HG03135 (cell line): ENCODE data around the gene METTL3.

Experiments used
- ATAC-seq: cut with Tn5 transposase; IDR thresholded peaks from one replicate; pipeline ENCODE4 v1.9.1; 2021; ENCODE audit warnings: mild to moderate bottlenecking, moderate library complexity; ENCODE audit not compliant: unreplicated experiment

Gene METTL3

GRCh38 chr14:21527318-21527679 is 16.2 kb upstream of the METTL3 start:
- ATAC-seq = no peak

GRCh38 chr14:21526672-21527317 is 15.7 kb upstream of the METTL3 start:
- no peak for ATAC-seq

DNA sequence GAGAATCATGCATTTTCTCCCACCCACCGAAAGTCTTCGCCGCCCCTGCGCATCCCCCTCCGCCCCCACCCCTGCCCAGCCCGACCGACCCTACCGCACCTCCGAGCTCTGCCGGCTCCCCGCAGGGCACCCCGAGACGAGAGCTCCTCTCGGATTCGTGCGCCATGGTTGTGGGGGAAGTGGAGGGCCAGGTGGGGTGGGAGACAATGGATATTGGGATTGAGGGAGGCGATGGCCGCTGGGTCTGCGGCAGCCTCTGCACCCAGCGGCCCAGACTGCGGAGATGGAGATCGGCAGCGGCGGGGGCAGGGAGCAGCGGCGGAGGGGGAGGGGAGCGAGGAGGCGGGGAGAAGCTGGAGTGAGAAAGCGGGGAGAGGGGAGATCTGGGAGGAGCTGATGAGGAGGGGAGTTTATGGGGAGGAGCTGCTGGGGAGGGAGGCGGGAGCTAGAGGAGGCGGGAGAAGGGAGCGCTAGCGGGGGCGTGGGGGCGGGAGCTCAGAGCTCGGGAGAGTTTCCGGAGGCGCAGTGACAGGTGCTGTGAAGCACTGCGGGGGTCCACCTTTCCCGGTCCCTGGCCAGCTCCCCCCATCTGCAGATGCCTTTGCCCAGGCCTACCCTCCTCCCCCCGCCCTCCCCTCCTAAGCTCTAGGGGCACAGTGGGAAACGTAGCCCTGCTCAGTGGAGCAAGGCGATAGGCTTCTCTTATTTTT is 15.0 kb upstream of the METTL3 start, which contains the start of gene SALL2:
TSS of gene SALL2 (minus strand) at position 385 of the 710 bp plus-strand sequence. CDS start at position 166, 219 bp downstream.
- no peak for ATAC-seq

GRCh38 chr14:21525571-21525961 is 14.4 kb upstream of the METTL3 start:
- no peak for ATAC-seq

DNA sequence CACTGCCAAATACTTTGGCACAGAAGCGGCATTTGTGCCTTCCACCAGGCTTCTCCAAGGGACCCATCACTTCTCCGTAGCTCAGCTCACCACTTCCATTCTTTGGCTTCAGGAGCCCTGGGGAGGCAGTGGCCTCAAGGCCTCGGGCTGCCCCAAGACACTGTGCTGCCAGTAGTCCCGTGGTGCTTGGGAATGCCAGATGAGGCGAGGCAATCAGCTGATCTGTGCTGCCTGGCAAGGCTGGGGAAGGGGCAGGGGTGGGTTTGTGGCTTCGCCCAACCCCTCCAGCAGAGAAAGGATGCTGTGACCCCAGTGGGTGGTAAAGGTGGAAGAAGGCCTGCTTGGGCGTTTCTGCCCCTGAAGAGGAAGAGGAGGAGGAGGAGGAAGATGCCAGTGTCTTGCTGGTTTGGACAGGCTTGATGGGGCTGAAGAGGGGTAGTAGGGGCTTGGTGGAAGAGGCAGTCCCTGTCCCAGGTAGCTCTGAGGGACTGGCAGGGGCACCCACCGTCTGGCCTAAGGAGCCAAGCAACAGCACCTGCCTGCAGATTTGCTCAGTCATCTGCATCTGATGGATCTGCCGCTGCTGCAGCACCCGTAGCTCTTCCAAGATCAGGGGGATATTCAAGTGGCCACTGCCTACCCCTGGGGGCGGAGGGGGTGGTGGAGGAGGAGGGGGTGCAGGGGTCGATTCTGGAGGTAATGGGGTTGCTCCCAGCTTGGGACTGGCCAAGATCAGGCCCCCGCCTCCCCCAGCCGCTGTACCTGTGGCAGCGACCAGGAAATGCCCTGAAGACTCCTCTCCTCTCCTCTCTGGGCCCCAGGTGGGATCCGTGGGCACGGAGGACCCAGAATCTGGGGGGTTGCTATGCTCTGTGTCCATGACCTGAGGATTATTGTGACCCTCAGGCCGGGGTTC is 13.7 kb upstream of the METTL3 start:
- no peak for ATAC-seq

DNA sequence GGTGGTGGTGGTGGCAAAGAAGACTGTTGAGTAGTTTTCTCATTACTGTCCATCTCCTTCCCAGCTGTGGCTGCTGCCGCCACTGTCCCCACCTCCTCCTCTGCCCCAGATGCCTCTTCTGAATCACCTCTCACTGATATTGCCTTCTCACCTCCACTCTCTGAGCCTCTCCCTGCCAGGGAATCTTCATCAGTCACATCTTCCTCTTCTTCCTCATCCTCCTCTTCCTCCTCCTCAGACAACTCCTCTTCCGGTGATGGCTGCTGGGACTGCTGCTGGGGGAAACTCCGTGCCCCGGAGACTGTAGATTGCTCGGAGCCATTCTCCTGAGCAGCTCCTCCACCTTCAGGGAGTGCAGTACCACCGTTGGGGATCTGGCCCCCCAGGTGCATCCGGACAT is 12.1 kb upstream of the METTL3 start:
- ATAC-seq = no peak

- no peak for ATAC-seq
Measured at GRCh38 chr14:21521501-21521900, 10.4 kb upstream of the METTL3 start.

- ATAC-seq = no peak
Measured at GRCh38 chr14:21520767-21521166, 9.6 kb upstream of the METTL3 start.

DNA sequence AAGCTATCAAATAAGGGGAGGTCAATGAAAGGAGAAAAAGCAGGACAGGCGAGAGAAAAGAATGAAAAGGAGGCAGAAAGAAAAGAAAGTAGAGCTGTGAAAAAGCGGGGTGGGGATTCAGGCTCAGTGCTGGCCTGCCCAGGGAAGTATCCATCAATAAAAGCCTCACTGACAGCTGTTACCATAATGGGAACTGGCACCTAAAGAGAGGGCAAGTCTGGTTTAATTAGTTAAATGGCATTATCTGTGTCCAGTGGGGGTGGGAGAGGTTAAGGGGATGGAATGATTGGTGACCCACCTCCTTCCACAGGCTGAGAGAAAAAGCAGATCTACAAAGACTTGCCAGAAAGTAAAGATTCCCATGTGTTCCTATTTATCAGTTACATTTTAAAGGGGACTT is 7.6 kb upstream of the METTL3 start:
- ATAC-seq = no peak

- no peak for ATAC-seq
Measured at GRCh38 chr14:21514341-21514740, 3.2 kb upstream of the METTL3 start.

DNA sequence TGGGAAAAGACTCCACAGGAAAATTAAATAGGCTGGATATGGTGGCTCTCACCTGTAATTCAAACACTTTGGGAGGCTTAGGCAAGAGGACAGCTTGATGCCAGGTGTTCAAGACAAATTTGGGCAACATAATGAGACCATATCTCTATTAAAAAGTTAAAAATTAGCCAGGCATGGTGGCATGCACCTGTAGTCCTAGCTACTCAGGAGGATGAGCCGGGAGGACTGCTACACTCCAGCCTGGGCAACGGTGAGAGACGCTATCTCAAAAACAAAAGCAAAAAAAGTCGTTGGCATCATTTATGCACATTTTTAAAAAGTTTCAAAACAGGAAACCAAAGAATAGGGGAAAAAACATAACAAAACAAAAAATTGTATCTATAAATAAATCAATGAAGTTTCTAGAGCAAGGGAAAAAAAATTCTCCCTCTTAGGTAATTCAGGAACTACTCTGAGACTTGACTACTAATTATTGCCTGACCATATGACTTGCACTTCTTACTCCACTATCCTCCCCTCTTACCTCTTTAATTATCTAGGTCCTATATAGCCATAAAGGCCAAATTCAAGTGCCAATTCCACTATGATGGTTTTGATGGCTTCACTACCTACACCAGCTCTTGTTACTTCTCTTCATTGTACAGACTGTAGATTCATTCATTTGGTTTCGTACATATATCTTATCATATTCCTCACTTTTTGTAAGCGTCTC is 1.6 kb downstream of the METTL3 start:
- ATAC-seq = no peak

- ATAC-seq = no peak
Measured at GRCh38 chr14:21506557-21506956, 4.6 kb downstream of the METTL3 start.

DNA sequence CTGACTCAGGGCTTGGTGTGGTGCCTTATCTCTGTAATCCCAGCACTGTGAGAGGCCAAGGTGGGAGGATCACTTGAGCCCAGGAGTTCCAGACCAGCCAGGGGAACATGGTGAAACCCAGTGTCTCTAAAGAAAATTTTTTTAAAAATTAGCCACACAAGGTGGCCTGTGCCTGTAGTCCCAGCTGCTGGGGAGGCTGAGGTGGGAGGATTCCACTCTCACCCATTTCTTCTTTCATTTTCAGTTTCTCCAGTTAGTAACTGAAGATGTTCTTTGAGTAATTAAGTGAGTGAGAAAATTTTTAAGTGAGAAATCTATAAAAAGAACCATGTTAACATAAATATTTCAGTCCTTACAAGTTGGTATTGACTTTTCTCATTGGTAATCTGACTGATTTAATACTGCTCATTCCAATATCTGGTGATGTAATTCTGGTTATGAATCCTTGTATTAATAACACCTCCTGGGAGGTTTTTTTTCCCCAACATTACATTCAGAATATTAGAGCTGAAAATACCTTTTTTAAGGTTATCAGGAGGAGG is 6.1 kb downstream of the METTL3 start:
- ATAC-seq = peak; percentile 80

- ATAC-seq = no peak
Measured at GRCh38 chr14:21503376-21503775, 7.8 kb downstream of the METTL3 start.

DNA sequence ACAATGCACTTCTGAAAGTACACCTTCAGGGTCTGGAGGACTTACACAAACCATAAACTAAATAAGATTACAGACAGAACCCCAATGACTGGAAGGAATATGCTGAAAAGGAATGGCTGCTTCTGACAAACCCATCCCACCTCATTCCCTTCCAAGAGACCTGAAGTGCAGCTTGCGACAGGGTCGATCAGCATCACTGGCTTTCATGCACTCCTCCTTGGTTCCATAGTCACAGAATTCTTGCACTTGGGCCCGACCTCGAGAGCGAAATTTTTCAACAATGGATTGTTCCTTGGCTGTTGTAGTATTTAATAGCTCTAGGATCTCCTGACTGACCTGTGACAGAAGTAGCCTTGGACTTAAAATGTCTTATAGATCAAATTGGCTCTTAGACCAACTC is 9.6 kb downstream of the METTL3 start:
- ATAC-seq = no peak

DNA sequence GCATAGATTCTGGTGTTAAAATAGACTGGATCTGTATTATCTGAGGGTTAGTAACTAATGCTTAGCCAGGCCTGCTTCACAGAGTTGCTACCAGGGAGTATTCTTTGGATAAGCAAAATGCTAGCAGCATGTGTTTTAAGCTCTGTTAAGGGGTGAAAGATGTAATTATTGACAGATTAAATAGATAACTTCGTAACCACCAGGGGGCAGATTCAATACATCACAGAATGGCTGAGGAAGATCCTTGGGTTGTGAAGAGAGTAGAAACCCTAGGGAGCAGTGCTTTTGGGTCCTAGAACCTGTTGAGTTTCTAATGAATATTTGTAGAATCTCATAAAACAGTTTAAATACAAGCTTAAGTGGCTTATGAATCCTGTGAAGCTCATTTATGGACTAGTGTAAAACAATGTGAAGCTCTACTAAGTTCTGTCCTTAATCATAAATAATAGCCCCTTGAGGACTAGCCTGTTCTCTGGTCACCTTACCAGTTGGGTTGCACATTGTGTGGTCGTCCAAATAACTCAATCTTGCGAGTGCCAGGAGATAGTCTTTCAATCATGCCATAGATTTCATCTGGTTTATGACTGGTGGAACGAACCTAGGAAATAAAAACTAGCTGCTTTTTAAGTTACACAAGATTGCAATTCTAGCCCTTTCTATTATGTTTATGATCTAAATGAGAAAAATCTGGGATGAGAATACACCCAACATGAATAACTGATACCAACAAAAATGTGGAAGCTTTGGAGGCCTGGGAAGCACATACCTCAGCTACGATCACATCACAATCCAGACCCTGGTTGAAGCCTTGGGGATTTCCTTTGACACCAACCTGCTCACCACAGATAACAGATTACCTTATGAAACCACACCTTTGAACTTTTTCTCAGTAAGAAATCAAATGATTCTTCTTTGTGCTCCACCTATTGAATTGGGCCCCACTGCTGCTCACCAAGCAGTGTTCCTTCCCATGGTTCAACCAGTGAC is 12.3 kb downstream of the METTL3 start:
- no peak for ATAC-seq

- no peak for ATAC-seq
Measured at GRCh38 chr14:21496453-21496852, 14.7 kb downstream of the METTL3 start.

GRCh38 chr14:21494902-21495762 is 16.0 kb downstream of the METTL3 start:
- ATAC-seq = no peak
